ENCODE data around the gene ZNF324.
"Not testable (repeated sequence)": the region's sequence is repeated elsewhere in the genome, so short reads cannot be mapped to it uniquely, and the experiment has no call there.

Gene ZNF324

GRCh38 chr19:58466760-58467589, at the start of gene ZNF324:
TSS of gene ZNF324 (plus strand) at chr19:58467080. CDS start at chr19:58469186, 2,106 bp downstream.
- peaks cover 10% of the 10 kb centered on the region for H3K27me3 ChIP-seq (ENCODE audit: control insufficient read depth, insufficient read depth, low read length)
- peaks cover 12% of the 10 kb centered on the region for H3K36me3 ChIP-seq (ENCODE audit: control insufficient read depth, insufficient read depth, low read length)
- H3K4me3 ChIP-seq (ENCODE audit: low read depth, low read length) = peak within 1 kb of the TSS; percentile 83
- H3K9me3 ChIP-seq (ENCODE audit: control insufficient read depth, insufficient read depth, low read depth, low read length) = no peaks in the 10 kb centered on the region
- peak within 1 kb of the TSS; percentile 75 for H3K9ac ChIP-seq (ENCODE audit: low read length)
- no peak within 1 kb of the TSS for H3K27ac ChIP-seq (ENCODE audit: low read depth, low read length)
- peaks cover 4% of the 10 kb centered on the region; the same call in 1 of the 2 replicates for H3K4me1 ChIP-seq (ENCODE audit: control insufficient read depth, insufficient read depth, low read length)

DNA sequence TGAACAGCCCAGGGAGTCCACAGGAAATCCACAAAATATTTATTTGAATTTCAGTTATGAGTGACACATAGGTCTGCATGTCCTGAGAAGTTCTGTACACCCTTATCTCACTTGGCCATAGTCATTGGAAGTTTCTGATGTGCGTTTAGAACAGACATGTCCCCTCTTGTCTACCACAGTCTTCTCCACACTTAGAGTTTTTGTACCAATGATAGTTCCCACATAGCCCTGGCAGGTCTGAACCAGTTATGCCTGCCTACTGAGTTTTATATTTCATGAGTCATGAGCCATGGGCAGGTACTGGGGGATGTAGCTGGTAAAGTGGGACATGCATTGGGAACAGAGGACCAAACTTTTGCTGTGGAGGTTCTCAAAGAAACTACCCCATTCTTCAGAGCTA, 38.3 kb upstream of the ZNF324 start:
- Histone ChIP-seq H3K27me3 (ENCODE audit: control insufficient read depth, insufficient read depth, low read length) (no peaks in the 10 kb centered on the region), H3K4me1 (ENCODE audit: control insufficient read depth, insufficient read depth, low read length) (no peaks in the 10 kb centered on the region), H3K9ac (ENCODE audit: low read length) (no peak overlapping the region), H3K36me3 (ENCODE audit: control insufficient read depth, insufficient read depth, low read length) (peaks cover 23% of the 10 kb centered on the region), H3K27ac (ENCODE audit: low read depth, low read length) (no peak overlapping the region), H3K4me3 (ENCODE audit: low read depth, low read length) (no peak overlapping the region), H3K9me3 (ENCODE audit: control insufficient read depth, insufficient read depth, low read depth, low read length) (peaks cover 67% of the 10 kb centered on the region)

DNA sequence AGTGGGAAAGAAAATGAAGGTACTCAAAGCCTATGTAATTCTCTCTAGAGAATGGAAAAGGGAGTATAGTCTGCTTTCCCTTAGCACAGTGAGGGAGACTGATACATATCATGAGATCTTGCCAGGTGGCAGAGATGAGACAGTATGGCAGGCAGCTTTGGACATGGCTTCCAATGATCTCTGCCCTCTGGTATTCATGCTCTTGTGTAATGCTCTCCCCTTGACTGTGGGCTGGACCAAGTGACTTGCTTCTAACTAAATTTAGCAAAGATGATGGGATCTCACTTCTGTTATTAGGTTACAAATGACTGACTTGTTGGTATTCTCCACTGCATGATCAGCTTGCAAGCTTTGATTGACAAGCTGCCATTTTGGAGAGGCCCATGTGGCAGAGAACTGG, 37.1 kb upstream of the ZNF324 start:
- peaks cover 34% of the 10 kb centered on the region for H3K36me3 ChIP-seq (ENCODE audit: control insufficient read depth, insufficient read depth, low read length)
- no peak overlapping the region for H3K4me3 ChIP-seq (ENCODE audit: low read depth, low read length)
- H3K27me3 ChIP-seq (ENCODE audit: control insufficient read depth, insufficient read depth, low read length) = no peaks in the 10 kb centered on the region
- H3K9ac ChIP-seq (ENCODE audit: low read length) = no peak overlapping the region
- no peaks in the 10 kb centered on the region for H3K4me1 ChIP-seq (ENCODE audit: control insufficient read depth, insufficient read depth, low read length)
- H3K27ac ChIP-seq (ENCODE audit: low read depth, low read length) = no peak overlapping the region
- H3K9me3 ChIP-seq (ENCODE audit: control insufficient read depth, insufficient read depth, low read depth, low read length) = peaks cover 78% of the 10 kb centered on the region

DNA sequence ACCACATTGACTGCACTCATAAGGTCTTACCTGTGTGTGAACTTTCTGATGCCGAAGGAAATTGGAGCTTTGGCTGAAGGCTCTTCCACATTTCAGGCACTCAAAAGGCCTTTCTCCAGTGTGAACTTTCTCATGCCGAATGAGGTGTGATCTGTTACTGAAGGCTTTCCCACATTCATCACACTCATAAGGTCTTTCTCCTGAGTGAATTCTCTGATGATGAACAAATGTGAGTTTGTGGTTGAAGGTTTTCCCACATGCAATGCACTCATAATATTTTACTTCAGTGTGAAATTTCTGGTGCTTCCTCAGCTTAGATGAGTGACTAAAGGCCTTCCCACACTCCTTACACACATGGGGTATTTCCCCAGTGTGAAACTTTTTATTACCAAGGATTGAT, 32.7 kb upstream of the ZNF324 start:
- no peaks in the 10 kb centered on the region for H3K4me1 ChIP-seq (ENCODE audit: control insufficient read depth, insufficient read depth, low read length)
- peaks cover 91% of the 10 kb centered on the region for H3K9me3 ChIP-seq (ENCODE audit: control insufficient read depth, insufficient read depth, low read depth, low read length)
- no peak overlapping the region for H3K27ac ChIP-seq (ENCODE audit: low read depth, low read length)
- no peak overlapping the region for H3K4me3 ChIP-seq (ENCODE audit: low read depth, low read length)
- no peaks in the 10 kb centered on the region for H3K27me3 ChIP-seq (ENCODE audit: control insufficient read depth, insufficient read depth, low read length)
- H3K36me3 ChIP-seq (ENCODE audit: control insufficient read depth, insufficient read depth, low read length) = peaks cover 59% of the 10 kb centered on the region
- no peak overlapping the region for H3K9ac ChIP-seq (ENCODE audit: low read length)

- Histone ChIP-seq H3K27me3 (ENCODE audit: control insufficient read depth, insufficient read depth, low read length) (peaks cover 14% of the 10 kb centered on the region; the same call in 1 of the 2 replicates), H3K36me3 (ENCODE audit: control insufficient read depth, insufficient read depth, low read length) (peaks cover 24% of the 10 kb centered on the region), H3K27ac (ENCODE audit: low read depth, low read length) (no peak within 1 kb of the TSS), H3K9me3 (ENCODE audit: control insufficient read depth, insufficient read depth, low read depth, low read length) (peaks cover 53% of the 10 kb centered on the region), H3K4me1 (ENCODE audit: control insufficient read depth, insufficient read depth, low read length) (no peaks in the 10 kb centered on the region), H3K9ac (ENCODE audit: low read length) (peak within 1 kb of the TSS; percentile 71), H3K4me3 (ENCODE audit: low read depth, low read length) (peak within 1 kb of the TSS; percentile 83)
Measured at GRCh38 chr19:58439576-58440554, 27.0 kb upstream of the ZNF324 start, which contains the start of gene ZNF132. TSS of gene ZNF132 (minus strand) at chr19:58440153. CDS start at chr19:58439821, 332 bp downstream.

DNA sequence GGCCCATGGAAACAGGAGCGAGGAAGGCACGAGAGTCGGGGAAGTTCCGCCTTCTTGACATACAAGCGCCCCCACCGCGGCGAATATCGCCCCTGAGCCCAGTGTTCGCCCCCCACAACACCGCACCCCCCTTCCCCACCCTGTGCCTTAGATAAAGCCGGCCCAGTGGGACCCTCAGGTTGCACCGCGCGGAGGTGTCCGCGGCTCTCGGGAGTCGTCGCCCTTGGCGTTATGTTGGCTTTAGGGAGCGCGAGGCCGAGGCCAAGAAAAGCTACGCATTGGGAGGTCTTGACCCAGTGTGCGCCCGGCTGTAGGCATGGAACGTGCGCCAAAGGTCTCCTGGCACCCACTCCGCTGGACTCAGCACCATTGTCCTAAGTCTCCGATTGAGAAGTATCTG, 26.3 kb upstream of the ZNF324 start:
- Histone ChIP-seq H3K9ac (ENCODE audit: low read length) (no peak overlapping the region), H3K36me3 (ENCODE audit: control insufficient read depth, insufficient read depth, low read length) (peaks cover 17% of the 10 kb centered on the region), H3K27ac (ENCODE audit: low read depth, low read length) (no peak overlapping the region), H3K4me1 (ENCODE audit: control insufficient read depth, insufficient read depth, low read length) (no peaks in the 10 kb centered on the region), H3K4me3 (ENCODE audit: low read depth, low read length) (peak overlapping the region; percentile 83), H3K9me3 (ENCODE audit: control insufficient read depth, insufficient read depth, low read depth, low read length) (peaks cover 46% of the 10 kb centered on the region), H3K27me3 (ENCODE audit: control insufficient read depth, insufficient read depth, low read length) (peaks cover 14% of the 10 kb centered on the region; the same call in 1 of the 2 replicates)

- Histone ChIP-seq H3K27me3 (ENCODE audit: control insufficient read depth, insufficient read depth, low read length) (peaks cover 17% of the 10 kb centered on the region; the same call in 1 of the 2 replicates), H3K9me3 (ENCODE audit: control insufficient read depth, insufficient read depth, low read depth, low read length) (peaks cover 34% of the 10 kb centered on the region)
- not testable (repeated sequence) for H3K36me3 ChIP-seq (ENCODE audit: control insufficient read depth, insufficient read depth, low read length); H3K4me3 ChIP-seq (ENCODE audit: low read depth, low read length); H3K4me1 ChIP-seq (ENCODE audit: control insufficient read depth, insufficient read depth, low read length); H3K9ac ChIP-seq (ENCODE audit: low read length); H3K27ac ChIP-seq (ENCODE audit: low read depth, low read length)
Measured at GRCh38 chr19:58442986-58443385, 23.9 kb upstream of the ZNF324 start.

DNA sequence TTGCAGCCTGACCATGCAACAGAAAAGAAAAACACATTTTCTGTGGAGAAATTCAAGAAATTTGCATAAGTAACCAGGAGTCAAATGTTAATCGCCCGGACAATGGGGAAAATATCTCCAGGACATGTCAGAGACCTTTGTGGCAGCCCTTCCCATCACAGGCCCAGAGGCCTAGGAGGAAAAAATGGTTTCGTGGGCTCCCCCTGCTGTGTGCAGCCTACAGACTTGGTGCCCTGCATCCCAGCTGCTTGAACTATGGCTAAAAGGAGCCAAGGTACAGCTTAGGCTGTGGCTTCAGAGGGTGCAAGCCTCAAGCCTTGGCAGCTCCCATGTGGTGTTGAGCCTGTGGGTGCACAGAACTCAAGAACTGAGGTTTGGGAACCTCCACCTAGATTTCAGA, 18.0 kb upstream of the ZNF324 start:
- not testable (repeated sequence) for H3K36me3 ChIP-seq (ENCODE audit: control insufficient read depth, insufficient read depth, low read length); H3K4me1 ChIP-seq (ENCODE audit: control insufficient read depth, insufficient read depth, low read length); H3K27ac ChIP-seq (ENCODE audit: low read depth, low read length); H3K9ac ChIP-seq (ENCODE audit: low read length); H3K4me3 ChIP-seq (ENCODE audit: low read depth, low read length)
- Histone ChIP-seq H3K27me3 (ENCODE audit: control insufficient read depth, insufficient read depth, low read length) (peaks cover 32% of the 10 kb centered on the region), H3K9me3 (ENCODE audit: control insufficient read depth, insufficient read depth, low read depth, low read length) (peaks cover 28% of the 10 kb centered on the region)

GRCh38 chr19:58449980-58450379, 16.9 kb upstream of the ZNF324 start:
- not testable (repeated sequence) for H3K36me3 ChIP-seq (ENCODE audit: control insufficient read depth, insufficient read depth, low read length); H3K9ac ChIP-seq (ENCODE audit: low read length)

GRCh38 chr19:58450856-58451357, 16.0 kb upstream of the ZNF324 start:
- Histone ChIP-seq H3K4me3 (ENCODE audit: low read depth, low read length) (peak overlapping the region; percentile 87), H3K4me1 (ENCODE audit: control insufficient read depth, insufficient read depth, low read length) (no peaks in the 10 kb centered on the region), H3K27me3 (ENCODE audit: control insufficient read depth, insufficient read depth, low read length) (peaks cover 27% of the 10 kb centered on the region), H3K9ac (ENCODE audit: low read length) (peak overlapping the region; percentile 7), H3K9me3 (ENCODE audit: control insufficient read depth, insufficient read depth, low read depth, low read length) (peaks cover 28% of the 10 kb centered on the region), H3K36me3 (ENCODE audit: control insufficient read depth, insufficient read depth, low read length) (peaks cover 2% of the 10 kb centered on the region; the same call in 1 of the 2 replicates), H3K27ac (ENCODE audit: low read depth, low read length) (no peak overlapping the region)

More at GRCh38 chr19:58449980-58450379, 16.9 kb upstream of the ZNF324 start:
- Histone ChIP-seq H3K9me3 (ENCODE audit: control insufficient read depth, insufficient read depth, low read depth, low read length) (peaks cover 28% of the 10 kb centered on the region), H3K27me3 (ENCODE audit: control insufficient read depth, insufficient read depth, low read length) (peaks cover 27% of the 10 kb centered on the region)
- H3K4me1 ChIP-seq (ENCODE audit: control insufficient read depth, insufficient read depth, low read length); H3K4me3 ChIP-seq (ENCODE audit: low read depth, low read length); H3K27ac ChIP-seq (ENCODE audit: low read depth, low read length): not testable (repeated sequence)

Data from HUES6 (cell line).